ENCODE results near the gene CALHM1. TPM values are rescaled to one million over a fixed set of nuclear protein-coding genes. Genes with fewer than 3 reads are reported as not detected.

The CALHM1 gene
- total and polyA plus RNA-seq, 2 of the 8 experiments (the other 6 are each of a cell fraction or from before 2014, with no cell fraction given) = 0.29 to 0.34 TPM

- H3K27ac ChIP-seq (ENCODE audit: low read depth, low read length) = no peak overlapping the region
- peaks cover 26 to 52% (median 45%) of the 10 kb centered on the region in 4 experiments for H3K36me3 ChIP-seq (ENCODE audit: control insufficient read depth in 2 of 4, insufficient read depth in 4 of 4, low read length in 3 of 4)
- no peak overlapping the region for H3K14ac ChIP-seq (ENCODE audit: insufficient read length)
- FAIRE-seq (no peak), DNase-seq (ENCODE audit: low read depth in 1 of 2, low spot score in 2 of 2) (no peak)
- H4K91ac ChIP-seq (replicated peaks; ENCODE audit: insufficient read length, low read length) = no peak overlapping the region
- H3K79me1 ChIP-seq (ENCODE audit: low read depth, low read length) = no peaks in the 10 kb centered on the region; the same call in 1 of the 2 replicates
- H2BK20ac ChIP-seq (ENCODE audit: low read length) = no peak overlapping the region
- no peak overlapping the region for H2AK5ac ChIP-seq (ENCODE audit: low read depth, low read length)
- H3K4me1 ChIP-seq (replicated peaks in 1 of 4; ENCODE audit: control insufficient read depth in 3 of 4, insufficient read depth in 4 of 4, low read length in 3 of 4) = peaks cover 0 to 11% (median 2%) of the 10 kb centered on the region in 4 experiments; a peak in 5 of 7 replicates
- H3K56ac ChIP-seq (replicated peaks; ENCODE audit: insufficient read length, low read depth, low read length) = no peak overlapping the region
- no peaks in the 10 kb centered on the region for H3K9me3 ChIP-seq (ENCODE audit: insufficient read depth in 2 of 2, low read depth in 1 of 2, low read length in 1 of 2)
- H3K79me2 ChIP-seq (ENCODE audit: control insufficient read depth in 1 of 2, insufficient read depth in 2 of 2, low read length in 2 of 2) = no peaks in the 10 kb centered on the region
- no peak overlapping the region for H2BK5ac ChIP-seq (ENCODE audit: low read depth, low read length)
- no peak overlapping the region for H2BK12ac ChIP-seq (ENCODE audit: low read depth, low read length)
- H3K4ac ChIP-seq (replicated peaks; ENCODE audit: insufficient read length, low read depth, low read length) = no peak overlapping the region
- no peak overlapping the region for H3K9ac ChIP-seq (replicated peaks in 1 of 4; ENCODE audit: extremely low read depth in 1 of 4, low read depth in 3 of 4, low read length in 3 of 4)
- H2BK120ac ChIP-seq (replicated peaks; ENCODE audit: low read depth, low read length) = no peak overlapping the region
- H3K4me3 ChIP-seq (ENCODE audit: extremely low read depth in 1 of 4, insufficient read depth in 2 of 4, low read depth in 3 of 4, low read length in 4 of 4) = no peak overlapping the region
- no peak overlapping the region for H3K4me2 ChIP-seq (ENCODE audit: insufficient read depth in 1 of 2, low read depth in 2 of 2, low read length in 2 of 2)
- peaks cover 3 to 10% of the 10 kb centered on the region in 2 experiments for H4K20me1 ChIP-seq (replicated peaks in 1 of 2; ENCODE audit: control insufficient read depth in 1 of 2, insufficient read depth in 2 of 2, low read length in 2 of 2)
- no peak overlapping the region for H3K18ac ChIP-seq (ENCODE audit: extremely low read depth, low read length)
- ChIA-PET POLR2A (ENCODE audit: partially characterized antibody) (interaction anchor here (2.2 kb wide), 1 partner anchor 23 kb away, joined by 6 read pairs; no protein-coding TSS in a partner anchor), CTCF (ENCODE audit: partially characterized antibody) (interaction anchor here (1.0 to 4.9 kb wide), 3 partner anchors 24 to 38 kb away, joined by 3 to 30 read pairs (median 4); no protein-coding TSS in a partner anchor)
- H3K23ac ChIP-seq (ENCODE audit: insufficient read length) = no peak overlapping the region
- no peak overlapping the region for H4K8ac ChIP-seq (ENCODE audit: extremely low read depth, insufficient read depth, low read length)
- H3K23me2 ChIP-seq (ENCODE audit: low read depth, low read length) = no peaks in the 10 kb centered on the region
- H3K27me3 ChIP-seq (replicated peaks in 1 of 4; ENCODE audit: control insufficient read depth in 3 of 4, extremely low read depth in 1 of 4, insufficient read depth in 3 of 4, low read length in 3 of 4) = no peaks in the 10 kb centered on the region
- 96% methylated on average over 23 of the region's 23 CpGs; no CpG with 5 or more reads in 1 of the 2 experiments for whole genome bisulfite sequencing, 2 experiments (ENCODE audit: extremely low coverage in 1 of 2, insufficient coverage in 1 of 2, insufficient read length in 1 of 2, insufficient replicate concordance in 2 of 2, low coverage in 1 of 2, low lambda C conversion rate in 2 of 2, missing lambda C conversion rate in 1 of 2)
- no peak overlapping the region for H2BK15ac ChIP-seq (ENCODE audit: low read length)
- H4K5ac ChIP-seq (ENCODE audit: insufficient read length, low read depth, low read length) = no peak overlapping the region
- H2AFZ ChIP-seq (ENCODE audit: low read length) = no peak overlapping the region
- TF ChIP-seq GABPA (IDR thresholded peaks at IDR 0.05; ENCODE audit: borderline replicate concordance, insufficient read depth, low read length) = no peak
- no peak for TF ChIP-seq CBX5 (IDR thresholded peaks at IDR 0.05; ENCODE audit: low read depth, low read length)
Observed at GRCh38 chr10:103447187-103447586, 11.5 kb downstream of the CALHM1 start.

All from H1 (cell line).